H9 (cell line): ENCODE results near the gene COL4A6. TPM values are rescaled to one million over a fixed set of nuclear protein-coding genes. Genes with fewer than 3 reads are reported as not detected.

Experiments used
- DNase-seq: peaks from one replicate; pipeline ENCODE4 v3.0.0-alpha.2; 2017
- H2AFZ ChIP-seq: one replicate; pipeline ENCODE4 v1.6.1; 2013; ENCODE audit warnings: mild to moderate bottlenecking, low read length, control low read depth, moderate library complexity
- H2AK5ac ChIP-seq: 2 replicates; pipeline ENCODE4 v1.6.1; 2013; ENCODE audit warnings: low read length, control low read depth, mixed read lengths; ENCODE audit not compliant: insufficient read length
- H2BK120ac ChIP-seq: one replicate; pipeline ENCODE4 v1.6.1; 2013; ENCODE audit warnings: low read depth, mild to moderate bottlenecking, low read length, control low read depth, inconsistent platforms; ENCODE audit not compliant: poor library complexity, severe bottlenecking
- H2BK12ac ChIP-seq: 2 replicates; pipeline ENCODE4 v1.6.1; 2013; ENCODE audit warnings: low read length, control low read depth, mixed read lengths, low read depth; ENCODE audit not compliant: insufficient read length
- H2BK15ac ChIP-seq: 2 replicates; pipeline ENCODE4 v1.6.1; 2013; ENCODE audit warnings: low read depth, low read length, control low read depth
- H2BK20ac ChIP-seq: one replicate; pipeline ENCODE4 v1.6.1; 2013; ENCODE audit warnings: low read depth, mild to moderate bottlenecking, low read length, control low read depth, inconsistent platforms; ENCODE audit not compliant: poor library complexity, severe bottlenecking
- H2BK5ac ChIP-seq: 2 replicates; pipeline ENCODE4 v1.6.1; 2013; ENCODE audit warnings: low read length, control low read depth, mixed read lengths; ENCODE audit not compliant: insufficient read length
- H3K14ac ChIP-seq: 2 replicates; pipeline ENCODE4 v1.6.1; 2013; ENCODE audit warnings: low read length, control low read depth; ENCODE audit not compliant: insufficient read depth
- H3K18ac ChIP-seq: 2 replicates; pipeline ENCODE4 v1.6.1; 2013; ENCODE audit warnings: low read depth, mild to moderate bottlenecking, mixed read lengths, low read length, control low read depth; ENCODE audit not compliant: insufficient read length
- H3K23ac ChIP-seq: 2 replicates; pipeline ENCODE4 v1.6.1; 2013; ENCODE audit warnings: low read length, control low read depth, mixed read lengths, low read depth; ENCODE audit not compliant: insufficient read length
- H3K23me2 ChIP-seq: 2 replicates; pipeline ENCODE4 v1.6.1; 2013; ENCODE audit warnings: low read depth, mild to moderate bottlenecking, mixed read lengths, low read length, control low read depth; ENCODE audit not compliant: insufficient read length, poor library complexity, severe bottlenecking
- H3K27ac ChIP-seq: 2 replicates; pipeline ENCODE4 v1.5.1; 2013; ENCODE audit warnings: low read length, control low read depth, mixed read lengths, low read depth; ENCODE audit not compliant: insufficient read length
- H3K27me3 ChIP-seq: 2 replicates; pipeline ENCODE4 v1.6.1; 2013; ENCODE audit warnings: low read length, control low read depth, inconsistent platforms; ENCODE audit not compliant: insufficient read depth
- H3K4ac ChIP-seq: 2 replicates; pipeline ENCODE4 v1.6.1; 2013; ENCODE audit warnings: low read depth, mild to moderate bottlenecking, control low read depth, inconsistent platforms, low read length, moderate library complexity
- H3K4me1 ChIP-seq: 2 replicates; pipeline ENCODE4 v1.6.1; 2013; ENCODE audit warnings: low read length, control low read depth, inconsistent platforms; ENCODE audit not compliant: insufficient read depth
- H3K4me2 ChIP-seq: 2 replicates; pipeline ENCODE4 v1.6.1; 2013; ENCODE audit warnings: low read length, control low read depth, mixed read lengths; ENCODE audit not compliant: insufficient read length, insufficient read depth
- H3K56ac ChIP-seq: 2 replicates; pipeline ENCODE4 v1.6.1; 2013; ENCODE audit warnings: low read depth, mild to moderate bottlenecking, mixed read lengths, low read length, control low read depth; ENCODE audit not compliant: insufficient read length
- H3K79me1 ChIP-seq: 2 replicates; pipeline ENCODE4 v1.6.1; 2013; ENCODE audit warnings: low read depth, mild to moderate bottlenecking, moderate library complexity, low read length, control low read depth, inconsistent platforms; ENCODE audit not compliant: insufficient read depth, poor library complexity, severe bottlenecking
- H3K79me2 ChIP-seq: 2 replicates; pipeline ENCODE4 v1.6.1; 2013; ENCODE audit warnings: low read length, control low read depth, inconsistent platforms; ENCODE audit not compliant: insufficient read depth
- H3K9ac ChIP-seq: 2 replicates; pipeline ENCODE4 v1.6.1; 2013; ENCODE audit warnings: low read length, control low read depth, mixed read lengths; ENCODE audit not compliant: insufficient read length; ENCODE audit errors: extremely low read depth
- H3K9me3 ChIP-seq: one replicate; pipeline ENCODE4 v1.6.1; 2013; ENCODE audit warnings: low read depth, low read length, inconsistent platforms; ENCODE audit not compliant: control insufficient read depth
- H3T11ph ChIP-seq: one replicate; pipeline ENCODE4 v1.6.1; 2013; ENCODE audit warnings: mild to moderate bottlenecking, low read length, control low read depth, inconsistent platforms
- H4K20me1 ChIP-seq: one replicate; pipeline ENCODE4 v1.6.1; 2013; ENCODE audit not compliant: control insufficient read depth, insufficient read length, insufficient read depth
- H4K5ac ChIP-seq: 2 replicates; pipeline ENCODE4 v1.6.1; 2013; ENCODE audit warnings: low read depth, mild to moderate bottlenecking, mixed read lengths, low read length, control low read depth; ENCODE audit not compliant: insufficient read length
- H4K8ac ChIP-seq: replicated peaks from 2 replicates; pipeline ENCODE4 v1.6.1; 2013; ENCODE audit warnings: low read length, control low read depth, mixed read lengths, low read depth; ENCODE audit not compliant: insufficient read length
- H4K91ac ChIP-seq: 2 replicates; pipeline ENCODE4 v1.6.1; 2013; ENCODE audit warnings: low read depth, mild to moderate bottlenecking, moderate library complexity, mixed read lengths, low read length, control low read depth; ENCODE audit not compliant: insufficient read length
- H3K27ac Mint-ChIP-seq, 3 experiments: 2 replicates in 2 of 3; 3 replicates in 1 of 3; pipeline ENCODE4 v1.8.0; 2020 to 2021; ENCODE audit warnings: mixed read lengths in 3 of 3, mild to moderate bottlenecking in 1 of 3, moderate library complexity in 1 of 3
- H3K27me3 Mint-ChIP-seq: 2 replicates; pipeline ENCODE4 v1.8.0; 2021; ENCODE audit warnings: low read depth, mild to moderate bottlenecking, moderate library complexity, mixed read lengths
- H3K36me3 Mint-ChIP-seq, 3 experiments: 2 replicates in 2 of 3; 3 replicates in 1 of 3; pipeline ENCODE4 v1.8.0; 2020 to 2021; ENCODE audit warnings: low read depth in 3 of 3, mixed read lengths in 3 of 3; ENCODE audit not compliant: insufficient read depth in 1 of 3
- H3K4me1 Mint-ChIP-seq, 2 experiments: 2 replicates each; pipeline ENCODE4 v1.8.0; 2020; ENCODE audit warnings: mixed read lengths in 2 of 2
- H3K4me3 Mint-ChIP-seq, 2 experiments: 2 replicates in 1 of 2; 3 replicates in 1 of 2; pipeline ENCODE4 v1.8.0; 2020 to 2021; ENCODE audit warnings: mild to moderate bottlenecking in 2 of 2, mixed read lengths in 2 of 2, moderate library complexity in 1 of 2
- H3K9me3 Mint-ChIP-seq, 2 experiments: 2 replicates in 1 of 2; 3 replicates in 1 of 2; pipeline ENCODE4 v1.8.0; 2020; ENCODE audit warnings: mild to moderate bottlenecking in 2 of 2, mixed read lengths in 2 of 2, moderate library complexity in 1 of 2
- WGBS: extraction: QIAGEN DNeasy Blood & Tissue Kit; methylation state at CpG from one replicate; pipeline ENCODE4 v1.1.7; 2013; ENCODE audit warnings: missing lambda C conversion rate, low lambda C conversion rate, mixed read lengths; ENCODE audit not compliant: insufficient read length; ENCODE audit errors: extremely low coverage; 5-methylcytosine and 5-hydroxymethylcytosine counted together
- total RNA-seq: library from RNA; stranded (reverse); gene quantifications from 2 replicates; pipeline ENCODE4 v1.2.1, GENCODE V29; 2021
- TF ChIP-seq, protein P1 (sequence below): fragments of 200-600 bp; sonication (generic); conservative IDR thresholded peaks from 3 replicates; pipeline ENCODE4 v1.8.0; 2021; ENCODE audit warnings: antibody characterized with exemption, mild to moderate bottlenecking

COL4A6 gene
- total RNA-seq, 1 experiment from 2014 or later, result 16.7 TPM

- no peak overlapping the region for H3K4me3 Mint-ChIP-seq
These were observed 53.4 kb downstream of the COL4A6 start for GRCh38 chrX:108384783-108385182.

More at GRCh38 chrX:108384783-108385182, 53.4 kb downstream of the COL4A6 start:
- no peak overlapping the region for H4K91ac ChIP-seq
- no peaks in the 10 kb centered on the region for H3K23me2 ChIP-seq
- H4K20me1 ChIP-seq, result no peaks in the 10 kb centered on the region
- no peak overlapping the region for H3K4ac ChIP-seq
- H3K9ac ChIP-seq, result no peak overlapping the region
- no peak overlapping the region for H3K27ac ChIP-seq
- peaks cover 6 to 15% of the 10 kb centered on the region in 2 experiments; a peak in 2 of 4 replicates for H3K4me1 Mint-ChIP-seq
- H3K79me1 ChIP-seq, result no peaks in the 10 kb centered on the region
- H4K5ac ChIP-seq, result no peak overlapping the region
- no peak overlapping the region for H2BK120ac ChIP-seq
- no CpG with 5 or more reads among the region's 1 CpG for WGBS
- TF ChIP-seq, protein P1, sequence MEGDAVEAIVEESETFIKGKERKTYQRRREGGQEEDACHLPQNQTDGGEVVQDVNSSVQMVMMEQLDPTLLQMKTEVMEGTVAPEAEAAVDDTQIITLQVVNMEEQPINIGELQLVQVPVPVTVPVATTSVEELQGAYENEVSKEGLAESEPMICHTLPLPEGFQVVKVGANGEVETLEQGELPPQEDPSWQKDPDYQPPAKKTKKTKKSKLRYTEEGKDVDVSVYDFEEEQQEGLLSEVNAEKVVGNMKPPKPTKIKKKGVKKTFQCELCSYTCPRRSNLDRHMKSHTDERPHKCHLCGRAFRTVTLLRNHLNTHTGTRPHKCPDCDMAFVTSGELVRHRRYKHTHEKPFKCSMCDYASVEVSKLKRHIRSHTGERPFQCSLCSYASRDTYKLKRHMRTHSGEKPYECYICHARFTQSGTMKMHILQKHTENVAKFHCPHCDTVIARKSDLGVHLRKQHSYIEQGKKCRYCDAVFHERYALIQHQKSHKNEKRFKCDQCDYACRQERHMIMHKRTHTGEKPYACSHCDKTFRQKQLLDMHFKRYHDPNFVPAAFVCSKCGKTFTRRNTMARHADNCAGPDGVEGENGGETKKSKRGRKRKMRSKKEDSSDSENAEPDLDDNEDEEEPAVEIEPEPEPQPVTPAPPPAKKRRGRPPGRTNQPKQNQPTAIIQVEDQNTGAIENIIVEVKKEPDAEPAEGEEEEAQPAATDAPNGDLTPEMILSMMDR, result no peak
- H3K4me2 ChIP-seq, result no peak overlapping the region
- H4K8ac ChIP-seq, result no peak overlapping the region
- H2BK20ac ChIP-seq, result no peak overlapping the region
- H3K36me3 Mint-ChIP-seq, result peaks cover 17 to 34% (median 21%) of the 10 kb centered on the region in 3 experiments
- H3K56ac ChIP-seq, result no peak overlapping the region
- no peak overlapping the region for H3K27ac Mint-ChIP-seq
- H3K27me3 Mint-ChIP-seq, result no peaks in the 10 kb centered on the region
- H2BK15ac ChIP-seq, result no peak overlapping the region
- H3K4me1 ChIP-seq, result peaks cover 3% of the 10 kb centered on the region; the same call in 1 of the 2 replicates
- no peak overlapping the region for H2BK12ac ChIP-seq
- H2AK5ac ChIP-seq, result no peak overlapping the region
- no peak overlapping the region for H3T11ph ChIP-seq
- no peaks in the 10 kb centered on the region for H3K9me3 ChIP-seq
- H2AFZ ChIP-seq, result no peak overlapping the region
- H3K27me3 ChIP-seq, result no peaks in the 10 kb centered on the region
- no peak overlapping the region for H3K14ac ChIP-seq
- no peak overlapping the region for H2BK5ac ChIP-seq
- H3K9me3 Mint-ChIP-seq, result peaks cover 19 to 27% of the 10 kb centered on the region in 2 experiments
- no peak overlapping the region for H3K23ac ChIP-seq
- no peak overlapping the region for H3K18ac ChIP-seq
- H3K79me2 ChIP-seq, result no peaks in the 10 kb centered on the region
- no peak for DNase-seq
